Urothelium cell line (cell line): ENCODE results near the gene STK38L.

Source experiments
- DNase-seq: peaks from one replicate; pipeline ENCODE4 v3.0.0; 2011; ENCODE audit warnings: low spot score, mixed read lengths
- FAIRE-seq: peaks from 2 replicates; lab custom pipeline; 2011; peaks lifted over from hg19 to GRCh38; lab: Jason Lieb, UNC

Gene STK38L

DNA sequence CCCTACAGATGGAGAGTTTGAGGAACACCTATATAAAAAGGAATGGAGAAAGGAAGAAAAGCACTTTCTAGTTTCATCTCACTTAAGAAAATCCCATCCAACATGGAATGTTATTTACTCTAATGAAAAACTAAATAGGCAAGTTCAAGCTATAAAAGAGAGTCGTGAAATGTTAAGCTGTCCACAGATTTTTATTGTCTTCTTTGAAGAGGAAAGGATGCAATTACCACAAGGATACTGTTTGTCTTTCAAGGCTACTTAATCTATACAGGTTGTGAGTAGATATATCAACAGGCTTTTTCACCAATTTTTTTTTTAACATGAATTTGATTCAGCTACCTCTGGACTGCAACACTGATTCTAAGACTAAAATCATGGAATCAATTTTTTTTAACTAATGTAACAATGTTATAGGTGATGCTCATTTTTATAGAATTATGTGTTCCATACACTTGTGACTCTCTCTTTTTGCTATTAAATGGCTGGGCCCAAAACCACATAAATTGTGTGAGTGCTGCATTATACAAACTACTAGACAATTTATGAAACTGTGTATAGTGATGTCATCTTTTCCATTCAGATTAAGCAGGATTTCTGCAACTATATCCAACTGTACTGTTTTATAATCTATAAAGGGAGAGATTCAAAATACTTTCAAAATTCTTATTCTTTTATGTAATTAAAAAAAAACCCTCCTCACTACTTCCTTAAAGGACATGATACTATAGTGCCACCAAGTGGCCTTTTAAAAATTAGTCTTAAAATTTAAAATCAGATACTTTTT lies 61.8 kb downstream of the STK38L start:
- no peak for DNase-seq
- FAIRE-seq = no peak

DNA sequence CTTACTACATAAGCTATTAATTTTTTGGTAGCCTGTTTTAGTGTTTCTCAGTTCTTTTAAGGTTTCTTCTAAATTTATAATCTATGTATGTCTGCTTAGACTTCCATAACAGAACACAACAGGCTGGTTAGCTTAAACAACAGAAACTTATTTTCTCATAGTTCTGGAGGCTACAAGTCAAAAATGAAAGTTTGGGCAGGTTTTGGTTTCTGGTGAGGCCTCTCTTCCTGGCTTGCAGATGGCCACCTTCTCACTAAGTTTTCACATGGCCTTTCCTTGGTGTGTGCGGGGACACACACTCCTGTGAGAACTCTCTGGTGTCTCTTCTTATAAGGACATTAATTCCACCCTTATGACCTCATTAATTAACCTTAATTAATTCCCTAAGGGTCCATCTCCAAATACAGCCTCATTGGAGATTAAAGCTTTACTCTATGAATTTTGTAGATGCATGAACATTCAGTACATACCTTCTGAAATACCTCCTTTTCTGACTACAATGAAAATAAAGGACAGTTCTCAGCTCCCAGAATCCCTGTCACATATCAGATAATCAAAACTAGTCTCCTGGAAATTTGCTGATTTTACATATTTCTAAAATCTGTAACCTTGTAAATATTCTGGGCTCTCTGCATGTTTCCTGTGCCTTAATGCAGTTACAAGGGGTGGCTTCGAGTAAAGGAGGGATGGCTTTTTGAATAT lies 65.4 kb downstream of the STK38L start:
- FAIRE-seq = no peak

DNA sequence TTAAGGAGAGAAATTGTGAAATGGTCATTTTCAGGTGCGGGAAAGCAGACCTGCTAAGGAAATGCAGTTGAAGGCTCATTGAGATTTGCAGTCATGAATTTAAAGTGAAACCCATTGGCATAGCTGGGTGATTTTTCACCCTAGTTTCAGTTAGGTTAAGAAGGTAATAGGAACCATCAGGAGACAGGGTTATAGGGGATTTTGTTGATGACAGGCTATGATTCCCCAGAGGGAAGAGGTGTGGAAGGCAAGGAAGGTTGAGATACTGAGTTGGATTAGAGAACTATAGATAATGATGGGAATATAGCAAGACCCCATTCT lies 65.9 kb downstream of the STK38L start:
- FAIRE-seq (no peak), DNase-seq (no peak)

More for the DNA sequence above, 65.4 kb downstream of the STK38L start:
- no peak for DNase-seq

DNA sequence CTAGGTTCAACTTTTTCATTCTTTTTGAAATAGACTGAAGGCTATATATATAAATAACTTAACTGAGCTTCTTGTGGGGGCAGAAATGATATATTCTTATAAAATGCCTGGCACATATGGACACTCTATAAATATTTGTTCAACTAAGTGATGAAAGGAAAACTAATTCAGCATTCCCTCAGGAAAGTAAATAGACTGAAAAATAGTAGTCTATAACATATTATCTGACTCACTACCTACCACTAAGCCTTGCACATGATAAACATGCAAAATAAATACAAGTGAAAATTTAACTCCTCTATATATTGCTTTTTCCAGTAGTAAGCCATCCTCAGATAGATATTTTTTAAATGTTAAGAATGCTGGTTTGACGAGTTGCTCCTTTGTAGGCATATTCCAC lies 72.9 kb downstream of the STK38L start:
- FAIRE-seq = no peak
- DNase-seq = no peak

DNA sequence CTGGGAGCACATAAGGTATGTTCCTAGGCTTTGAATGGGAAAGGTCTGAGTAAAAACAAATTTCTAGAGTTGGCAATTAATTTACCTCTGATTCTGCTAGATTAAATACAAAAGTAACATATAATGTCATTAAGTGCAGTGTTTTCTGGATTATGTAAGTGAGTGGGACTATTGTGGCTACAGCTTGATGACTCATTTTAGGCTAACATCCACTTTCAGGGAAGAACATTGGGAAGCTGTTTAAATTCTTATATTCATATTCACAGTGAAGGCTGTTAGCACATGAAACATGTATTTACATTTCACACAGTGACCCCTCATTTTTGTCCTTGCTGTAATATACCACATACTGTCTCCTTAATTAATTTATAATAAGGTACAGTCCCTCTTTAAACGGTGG lies 75.3 kb downstream of the STK38L start:
- DNase-seq = no peak

DNA sequence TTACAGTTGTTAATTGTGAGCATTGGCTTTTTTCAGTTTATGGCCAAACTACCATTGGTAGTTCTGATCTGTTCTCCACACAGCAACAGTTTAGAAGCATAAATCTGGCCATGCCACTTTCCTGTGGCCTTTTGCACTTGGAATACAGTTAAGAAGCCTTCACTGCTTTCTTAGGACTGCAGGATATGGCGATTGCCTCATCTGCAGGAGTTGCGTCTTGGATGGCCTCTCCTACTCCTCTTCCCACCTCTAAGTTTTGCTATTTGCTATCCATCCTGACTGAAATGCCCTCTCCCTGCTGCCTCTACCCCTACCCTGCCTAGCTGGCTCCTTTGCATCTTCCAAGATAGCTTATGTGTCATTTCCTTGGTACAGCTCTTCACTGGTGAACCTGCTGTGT lies 75.8 kb downstream of the STK38L start:
- no peak for DNase-seq
- no peak for FAIRE-seq

More for the DNA sequence above, 75.3 kb downstream of the STK38L start:
- FAIRE-seq = no peak

DNA sequence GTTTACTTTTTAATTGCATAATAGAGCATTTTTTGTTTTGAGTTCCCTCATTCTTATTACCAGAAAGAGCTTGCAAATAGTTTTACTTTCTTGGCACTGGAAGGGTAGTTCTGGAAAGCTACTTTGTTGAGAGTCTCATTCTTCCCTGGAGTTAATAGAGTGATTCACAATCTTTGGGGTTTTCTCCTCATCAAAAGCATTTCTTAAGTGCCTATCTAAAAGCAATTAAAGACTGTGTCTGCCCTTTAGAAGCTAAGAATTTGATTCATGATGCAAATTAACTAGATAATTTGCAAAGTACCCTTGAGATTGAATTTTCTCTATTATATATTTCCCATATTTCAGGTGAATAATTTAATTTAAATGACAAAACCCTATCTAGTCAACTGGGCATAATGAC lies 80.4 kb downstream of the STK38L start:
- FAIRE-seq = no peak
- DNase-seq = no peak

DNA sequence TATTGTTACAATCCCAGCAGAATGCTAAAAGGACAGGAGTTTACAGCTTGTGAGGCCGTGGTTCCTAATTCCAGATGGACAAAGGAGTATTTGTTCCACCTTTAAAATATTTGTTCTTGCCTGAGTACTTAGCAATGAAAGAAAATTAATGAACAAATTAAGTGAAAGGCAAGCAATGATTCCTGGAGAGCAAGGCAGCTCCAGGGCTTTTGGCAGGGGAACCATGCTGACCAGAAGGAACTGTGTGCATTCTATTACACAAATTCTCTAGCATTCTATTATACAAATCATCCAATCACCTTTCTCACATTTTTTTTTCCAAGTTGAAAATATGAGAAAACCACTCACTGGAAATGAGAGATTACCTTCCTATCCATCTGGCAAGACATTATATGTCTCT lies 86.8 kb downstream of the STK38L start:
- no peak for FAIRE-seq

DNA sequence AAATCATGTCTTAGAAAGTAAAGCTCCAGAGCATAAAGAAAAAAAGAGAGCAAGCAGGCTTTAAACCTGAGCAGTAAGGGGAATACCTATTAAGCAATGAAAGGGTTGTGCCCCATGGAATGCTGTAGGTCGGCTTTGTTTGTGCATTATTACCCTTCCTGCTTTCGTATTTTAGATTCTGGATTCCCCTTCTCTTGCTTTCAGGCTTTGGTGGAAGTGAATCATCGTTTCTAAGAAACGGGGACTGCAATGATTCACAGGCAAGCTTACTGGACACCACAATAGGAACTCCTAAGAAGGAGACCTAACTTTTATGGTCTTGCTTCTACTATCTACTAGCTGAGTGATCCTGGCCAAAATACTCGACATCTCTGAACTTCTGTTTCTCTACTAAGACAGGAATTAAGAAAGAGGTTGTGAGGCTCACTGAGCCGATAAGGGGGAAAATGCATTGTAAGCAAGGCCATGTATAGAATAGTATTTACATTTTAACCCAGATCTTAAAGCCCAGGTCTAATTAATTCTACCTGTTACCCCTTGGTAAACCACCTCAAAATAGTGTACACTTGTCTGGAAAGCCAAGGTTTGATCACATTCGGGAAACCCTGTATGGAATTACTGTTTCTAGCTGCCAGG lies 87.3 kb downstream of the STK38L start:
- FAIRE-seq = peak; percentile 5

More for the DNA sequence above, 86.8 kb downstream of the STK38L start:
- DNase-seq = no peak

DNA sequence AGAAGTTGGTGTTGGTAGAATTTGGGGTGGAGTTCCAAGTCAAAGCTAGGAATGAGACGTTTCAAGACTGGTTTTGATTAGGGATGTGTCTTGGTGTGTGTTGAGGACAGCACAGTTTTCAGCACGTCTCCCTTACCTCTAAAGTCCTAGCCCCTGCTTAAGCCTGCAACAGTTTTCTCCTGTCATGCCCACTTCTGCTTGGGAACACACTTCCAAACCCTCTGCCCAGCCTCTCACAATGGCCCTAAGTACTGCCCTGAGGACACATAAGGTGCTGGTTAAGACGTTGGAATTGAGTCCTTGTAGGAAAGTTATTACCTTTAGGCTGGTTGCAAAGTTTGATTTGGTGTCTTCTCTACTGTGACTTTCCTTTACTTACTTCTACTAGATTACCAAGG lies 87.8 kb downstream of the STK38L start:
- FAIRE-seq = no peak
- no peak for DNase-seq

More for the DNA sequence above, 87.3 kb downstream of the STK38L start:
- peak; percentile 70 for DNase-seq

DNA sequence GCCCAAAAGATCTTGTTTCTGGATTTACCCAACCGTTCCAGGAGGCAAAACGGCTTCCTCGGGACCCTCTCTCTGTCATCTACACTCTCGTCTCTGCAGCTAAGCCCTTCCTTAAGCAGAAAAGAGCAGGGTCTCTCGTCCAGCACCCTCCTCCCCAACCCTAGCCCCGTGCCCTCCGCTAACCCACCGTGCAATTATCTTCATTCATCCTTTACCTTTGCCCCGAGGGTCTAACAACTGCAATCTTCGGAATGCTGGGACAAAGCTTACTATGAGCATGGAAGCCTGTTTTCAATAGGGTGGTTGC lies 88.3 kb downstream of the STK38L start:
- peak; percentile 15 for DNase-seq
- no peak for FAIRE-seq

DNA sequence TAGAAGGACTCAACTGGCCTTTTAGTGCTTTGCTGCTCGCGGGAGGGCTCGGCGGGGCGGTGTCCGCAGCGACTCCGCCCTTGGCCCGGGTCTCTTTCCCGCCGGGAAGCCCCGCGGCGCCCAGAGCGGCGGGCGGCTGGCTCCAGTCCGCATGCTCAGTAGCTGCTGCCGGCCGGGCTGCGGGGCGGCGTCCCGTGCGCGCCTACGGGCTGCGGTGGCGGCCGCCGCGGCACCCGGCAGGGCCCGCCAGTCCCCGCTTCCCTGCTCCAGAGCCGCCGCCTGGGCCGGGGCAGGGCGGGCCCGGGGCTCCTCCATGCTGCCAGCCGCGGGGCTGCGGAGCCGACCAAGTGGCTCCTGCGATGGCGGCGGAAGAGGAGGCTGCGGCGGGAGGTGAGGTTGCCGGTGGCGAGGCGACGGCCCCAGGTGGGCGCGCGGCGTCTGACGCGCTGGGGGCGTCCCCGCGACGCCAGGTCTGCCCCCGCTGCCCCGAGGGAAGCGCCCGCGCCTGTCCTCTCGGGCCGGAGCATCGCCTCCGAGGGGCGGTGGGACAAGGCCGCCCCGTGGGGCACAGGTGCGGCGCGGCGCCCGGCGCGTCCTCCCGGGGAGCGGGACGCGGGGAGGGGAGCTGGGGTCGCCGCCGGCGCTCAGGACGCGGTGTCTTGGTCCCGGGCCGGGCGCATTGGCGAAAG lies 88.8 kb downstream of the STK38L start, which contains the start of gene BMAL2:
Gene BMAL2 (plus strand): TSS at position 123 of the 689 bp plus-strand sequence. CDS start 237 bp downstream, at position 360.
- DNase-seq (peak; percentile 78), FAIRE-seq (no peak)

DNA sequence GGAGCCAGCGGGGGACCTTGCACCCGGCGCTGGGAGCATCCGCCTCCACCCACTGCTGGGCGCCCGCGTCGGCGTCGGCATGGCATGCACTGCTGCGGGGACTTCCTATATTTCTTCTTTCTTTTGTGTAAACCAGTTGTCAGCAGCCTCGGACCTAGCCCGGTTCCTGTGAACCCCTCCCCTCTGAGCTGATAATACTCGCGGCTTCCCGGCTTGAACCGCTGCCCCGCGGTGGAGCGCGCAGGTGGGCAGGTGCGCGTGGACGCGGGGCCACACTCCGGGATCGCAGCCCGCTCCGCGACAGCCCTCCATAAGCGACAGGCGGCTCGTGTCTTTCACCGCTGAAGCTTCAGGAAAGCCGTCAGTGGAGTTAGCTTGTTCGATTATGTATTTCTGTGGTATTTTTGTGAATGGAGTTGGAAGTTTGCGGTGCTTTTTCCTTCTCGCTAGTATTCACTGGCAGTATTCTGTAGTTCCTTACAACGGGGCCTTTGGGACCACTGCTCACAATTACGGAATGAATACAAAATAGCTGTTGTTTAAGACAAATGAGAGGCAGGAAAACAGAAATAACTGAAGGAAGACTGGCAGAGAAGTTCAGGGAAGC lies 89.4 kb downstream of the STK38L start:
- FAIRE-seq = no peak
- DNase-seq = peak; percentile 42

DNA sequence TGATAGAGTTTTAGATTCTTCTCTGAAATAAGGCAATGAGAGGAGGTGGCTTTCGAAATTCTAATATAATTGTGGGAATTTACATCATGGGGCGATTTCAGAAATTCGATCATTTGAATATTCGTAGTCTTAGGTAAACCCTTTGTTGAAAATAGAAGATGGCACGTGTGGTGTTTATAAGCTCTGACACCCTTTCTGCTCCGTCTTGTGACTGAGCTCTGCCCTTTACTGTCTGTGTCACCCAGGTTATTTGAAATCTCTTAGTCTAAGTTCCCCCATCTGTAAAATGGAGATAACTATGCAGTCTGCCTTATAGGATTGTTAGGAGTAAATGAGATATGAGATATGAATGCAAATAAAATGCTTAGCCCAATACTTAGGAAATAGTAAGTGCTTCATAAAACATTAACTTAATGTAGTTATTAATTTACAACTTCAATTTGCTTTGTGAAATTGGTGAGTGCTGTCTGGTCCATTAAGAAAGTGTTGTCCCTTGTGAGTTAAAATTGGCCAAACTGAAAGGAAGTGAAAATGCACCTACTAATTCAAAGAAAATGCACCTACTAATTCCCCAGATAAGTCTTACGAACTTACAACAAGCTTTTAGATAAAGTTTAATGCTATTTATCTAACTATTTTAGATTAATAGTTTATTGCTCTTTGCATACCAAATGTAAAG lies 90.1 kb downstream of the STK38L start:
- DNase-seq = no peak
- FAIRE-seq = no peak

DNA sequence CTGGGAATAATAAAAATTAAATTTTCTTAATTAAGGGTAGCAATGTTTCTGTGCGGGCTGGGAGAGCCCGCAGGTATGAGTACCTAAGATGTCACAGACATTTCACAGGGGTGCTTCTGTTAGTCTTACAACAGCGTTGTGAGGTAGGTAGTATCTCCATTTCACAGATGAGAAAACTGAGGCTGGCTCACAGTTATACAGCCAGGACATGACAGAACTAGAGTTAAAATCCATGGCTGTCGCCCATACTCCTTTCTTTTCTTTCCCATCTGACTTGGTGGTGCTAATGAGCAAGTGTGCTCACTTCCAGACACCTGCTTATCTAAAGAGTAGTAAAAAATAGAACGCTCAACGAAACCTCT lies 90.6 kb downstream of the STK38L start:
- DNase-seq = no peak
- FAIRE-seq = no peak

DNA sequence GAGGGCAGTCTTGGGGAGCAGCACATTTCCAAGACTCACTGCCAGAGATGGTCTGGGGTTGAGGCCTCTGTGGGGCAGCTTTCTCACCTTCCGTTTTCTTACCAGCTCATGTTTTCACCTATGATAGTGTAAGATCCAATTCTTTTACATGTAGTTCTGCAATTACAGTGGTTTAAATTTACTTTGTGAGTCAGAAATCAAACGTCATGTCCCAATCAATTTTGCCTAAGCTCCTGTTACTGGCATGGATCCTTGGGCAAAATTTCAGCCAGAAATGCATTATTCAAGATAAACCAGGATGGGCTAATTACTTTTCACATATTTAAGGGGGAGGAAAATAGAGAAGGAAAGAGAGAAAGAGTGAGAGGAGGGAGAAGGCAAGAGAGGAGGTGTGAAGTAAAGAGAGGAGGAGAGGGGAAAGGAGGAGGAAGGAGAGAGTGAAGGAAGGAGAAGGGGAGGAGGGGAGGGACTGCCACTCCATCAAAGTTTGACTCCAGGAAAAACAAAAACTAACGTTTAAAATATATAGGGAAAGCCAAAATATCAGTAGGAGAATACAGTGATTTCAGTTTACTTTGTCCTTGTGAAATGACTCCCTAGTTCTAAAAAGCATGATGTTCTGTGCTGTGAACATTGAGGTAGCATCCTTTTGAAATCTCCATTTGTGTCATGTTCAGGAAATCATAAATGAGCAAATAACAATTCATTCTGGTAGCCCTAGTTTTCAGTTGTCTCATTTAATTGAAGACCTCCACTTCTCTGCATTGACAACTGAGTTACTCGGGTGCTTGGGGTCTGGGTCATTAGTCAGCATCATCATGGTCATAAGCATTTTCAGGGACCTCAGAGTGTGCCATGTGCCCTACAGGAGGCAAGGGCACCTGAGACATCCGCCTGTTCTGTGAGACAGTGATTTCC lies 91.5 kb downstream of the STK38L start:
- FAIRE-seq (no peak), DNase-seq (no peak)

DNA sequence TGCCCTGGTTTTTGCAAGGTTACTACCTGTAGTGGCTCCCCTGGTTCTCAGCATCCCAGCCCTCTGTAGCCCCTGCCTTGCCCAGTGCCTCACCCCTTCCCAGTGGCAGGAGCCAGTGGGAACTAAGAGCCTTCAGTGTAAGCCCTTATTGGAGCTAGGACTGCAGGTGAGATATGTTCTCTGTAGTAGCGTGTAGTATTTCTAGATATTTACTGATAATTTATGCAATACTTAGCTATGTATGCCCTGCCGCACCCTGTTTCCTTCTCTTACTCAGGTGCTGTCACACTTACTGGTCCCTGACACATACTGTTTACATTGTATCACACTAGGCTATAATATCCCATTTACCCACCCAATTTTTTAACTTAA lies 92.2 kb downstream of the STK38L start:
- DNase-seq (no peak), FAIRE-seq (no peak)

DNA sequence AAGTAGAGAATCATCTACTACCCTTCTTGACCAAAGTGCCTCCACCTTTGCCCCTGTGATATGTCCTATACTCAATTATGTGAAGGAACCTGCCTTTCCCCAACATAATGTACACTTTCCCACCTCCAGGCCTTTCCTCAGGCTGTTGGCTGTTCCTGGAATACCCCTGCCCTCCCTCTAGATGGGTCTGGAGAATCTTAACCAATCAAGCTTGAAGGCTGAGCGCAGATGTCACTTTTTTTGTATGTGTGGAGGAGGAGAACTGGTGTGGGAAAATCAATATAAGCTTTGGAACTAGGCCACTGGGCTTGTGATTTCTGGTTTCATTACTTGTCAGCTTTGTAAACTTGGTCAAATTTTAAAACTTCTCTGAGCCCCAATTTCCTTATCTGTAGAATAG lies 93.3 kb downstream of the STK38L start:
- no peak for FAIRE-seq

DNA sequence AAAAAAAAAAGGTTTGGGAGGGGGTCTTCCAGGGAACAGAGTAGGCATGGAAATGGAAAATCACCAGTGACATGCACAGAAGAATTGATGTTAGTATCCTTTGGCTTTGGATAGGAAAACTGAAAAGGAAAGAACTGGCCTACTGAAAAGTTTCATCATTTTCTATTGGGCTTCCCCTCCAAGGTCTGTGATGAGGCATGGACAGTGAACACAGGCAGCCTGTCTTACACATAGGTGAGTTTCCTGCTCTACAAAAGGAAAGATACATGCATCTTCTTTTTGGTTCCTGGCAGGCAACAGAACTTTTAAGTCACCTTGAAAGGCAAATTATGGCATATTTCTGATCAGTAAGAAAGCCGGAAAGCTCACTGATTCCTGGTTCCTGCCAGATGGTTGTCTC lies 94.4 kb downstream of the STK38L start:
- DNase-seq (no peak), FAIRE-seq (no peak)

More for the DNA sequence above, 93.3 kb downstream of the STK38L start:
- DNase-seq = no peak

DNA sequence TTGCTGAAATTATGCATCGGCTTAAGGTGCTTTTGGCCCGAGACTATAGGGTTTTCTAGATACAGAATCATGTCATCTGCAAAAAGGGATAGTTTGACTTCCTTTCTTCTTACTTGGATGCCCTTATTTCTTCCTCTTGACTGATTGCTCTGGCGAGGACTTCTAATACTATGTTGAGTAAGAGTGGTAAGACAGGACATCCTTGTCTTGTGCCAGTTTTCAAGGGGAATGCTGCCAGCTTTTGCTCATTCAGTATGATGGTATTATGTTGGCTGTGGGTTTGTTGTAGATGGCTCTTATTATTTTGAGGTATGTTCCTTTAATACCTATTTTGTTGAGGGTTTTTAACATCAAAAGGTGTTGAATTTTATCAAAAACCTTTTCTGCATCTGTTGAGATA lies 96.9 kb downstream of the STK38L start:
- no peak for DNase-seq
- FAIRE-seq = no peak
